Measurements from ENCODE around the gene RNU1-2. TPM values are rescaled to one million over a fixed set of nuclear protein-coding genes. Genes with fewer than 3 reads are reported as not detected.
"Not testable (repeated sequence)": the region's sequence is repeated elsewhere in the genome, so short reads cannot be mapped to it uniquely, and the experiment has no call there.

RNU1-2 gene
- polyA plus RNA-seq, 1 experiment = not detected

DNA sequence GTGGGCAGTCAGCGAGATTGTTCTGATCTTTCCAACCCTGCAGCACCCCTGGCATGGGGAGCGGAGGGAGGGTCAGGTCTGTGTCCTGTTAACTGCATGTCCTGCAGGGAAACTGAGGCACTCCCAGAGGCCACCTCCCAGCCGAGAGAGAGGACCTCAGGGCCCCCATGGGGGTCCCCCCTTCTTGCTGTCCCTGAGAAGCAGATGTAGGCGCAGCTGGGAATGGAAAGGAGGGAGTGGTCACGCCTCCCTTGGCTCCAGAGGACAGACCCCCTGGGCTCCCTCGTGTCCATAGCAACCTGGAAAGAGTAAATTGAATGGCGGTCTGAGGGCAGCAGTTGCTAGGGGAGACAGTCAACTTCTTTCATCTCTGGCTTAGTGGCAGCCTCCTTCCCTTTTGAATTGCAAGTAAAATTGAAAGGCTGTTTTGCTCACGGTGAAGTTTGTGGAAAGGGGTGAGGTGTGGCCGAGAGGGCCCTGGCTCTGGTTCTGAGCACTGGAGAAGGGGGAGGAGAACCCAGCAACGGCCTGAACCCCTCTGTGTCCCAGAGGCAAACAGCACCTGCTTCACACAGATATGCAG lies 30.8 kb downstream of the RNU1-2 start:
- CTCF ChIA-PET = interaction anchor here (1.0 kb wide), 1 partner anchor 11 kb away, joined by 3 read pairs; no protein-coding TSS in a partner anchor

DNA sequence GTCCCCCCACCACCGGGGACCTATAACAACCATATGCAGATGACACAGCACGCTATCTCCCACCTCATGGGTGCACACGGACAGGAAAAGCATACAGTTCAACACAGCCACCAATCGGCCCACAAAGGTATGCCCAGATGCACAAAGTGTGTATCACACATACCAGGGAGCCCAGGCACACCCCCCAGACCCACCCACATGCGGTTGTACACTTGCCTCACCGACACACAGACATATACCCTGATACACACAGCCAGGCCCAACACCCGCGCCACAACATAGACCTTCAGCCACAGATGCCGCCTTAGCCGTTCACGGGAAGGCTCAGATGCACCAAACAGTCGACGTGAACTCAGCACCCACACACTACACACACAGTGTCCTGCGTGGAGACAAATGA lies 31.5 kb downstream of the RNU1-2 start:
- no peak for DNase-seq (ENCODE audit: low read depth)
- ChIA-PET POLR2A (no interaction called here), CTCF (no interaction called here)
- Histone ChIP-seq H3K27me3 (ENCODE audit: control insufficient read depth, insufficient read depth, low read length) (no peaks in the 10 kb centered on the region), H3K4me3 (ENCODE audit: low read depth, low read length) (no peak overlapping the region), H3K36me3 (ENCODE audit: control insufficient read depth, insufficient read depth, low read length) (no peaks in the 10 kb centered on the region)
- TF ChIP-seq, protein P1, sequence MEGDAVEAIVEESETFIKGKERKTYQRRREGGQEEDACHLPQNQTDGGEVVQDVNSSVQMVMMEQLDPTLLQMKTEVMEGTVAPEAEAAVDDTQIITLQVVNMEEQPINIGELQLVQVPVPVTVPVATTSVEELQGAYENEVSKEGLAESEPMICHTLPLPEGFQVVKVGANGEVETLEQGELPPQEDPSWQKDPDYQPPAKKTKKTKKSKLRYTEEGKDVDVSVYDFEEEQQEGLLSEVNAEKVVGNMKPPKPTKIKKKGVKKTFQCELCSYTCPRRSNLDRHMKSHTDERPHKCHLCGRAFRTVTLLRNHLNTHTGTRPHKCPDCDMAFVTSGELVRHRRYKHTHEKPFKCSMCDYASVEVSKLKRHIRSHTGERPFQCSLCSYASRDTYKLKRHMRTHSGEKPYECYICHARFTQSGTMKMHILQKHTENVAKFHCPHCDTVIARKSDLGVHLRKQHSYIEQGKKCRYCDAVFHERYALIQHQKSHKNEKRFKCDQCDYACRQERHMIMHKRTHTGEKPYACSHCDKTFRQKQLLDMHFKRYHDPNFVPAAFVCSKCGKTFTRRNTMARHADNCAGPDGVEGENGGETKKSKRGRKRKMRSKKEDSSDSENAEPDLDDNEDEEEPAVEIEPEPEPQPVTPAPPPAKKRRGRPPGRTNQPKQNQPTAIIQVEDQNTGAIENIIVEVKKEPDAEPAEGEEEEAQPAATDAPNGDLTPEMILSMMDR (IDR thresholded peaks at IDR 0.05; ENCODE audit: insufficient read depth, low read depth, low read length) = no peak

More for the DNA sequence above, 30.8 kb downstream of the RNU1-2 start:
- TF ChIP-seq, protein P1 (IDR thresholded peaks at IDR 0.05; ENCODE audit: insufficient read depth, low read depth, low read length) = no peak
- POLR2A ChIA-PET = no interaction called here
- DNase-seq (ENCODE audit: low read depth) = no peak
- Histone ChIP-seq H3K27me3 (ENCODE audit: control insufficient read depth, insufficient read depth, low read length) (no peaks in the 10 kb centered on the region), H3K36me3 (ENCODE audit: control insufficient read depth, insufficient read depth, low read length) (no peaks in the 10 kb centered on the region), H3K4me3 (ENCODE audit: low read depth, low read length) (no peak overlapping the region)

DNA sequence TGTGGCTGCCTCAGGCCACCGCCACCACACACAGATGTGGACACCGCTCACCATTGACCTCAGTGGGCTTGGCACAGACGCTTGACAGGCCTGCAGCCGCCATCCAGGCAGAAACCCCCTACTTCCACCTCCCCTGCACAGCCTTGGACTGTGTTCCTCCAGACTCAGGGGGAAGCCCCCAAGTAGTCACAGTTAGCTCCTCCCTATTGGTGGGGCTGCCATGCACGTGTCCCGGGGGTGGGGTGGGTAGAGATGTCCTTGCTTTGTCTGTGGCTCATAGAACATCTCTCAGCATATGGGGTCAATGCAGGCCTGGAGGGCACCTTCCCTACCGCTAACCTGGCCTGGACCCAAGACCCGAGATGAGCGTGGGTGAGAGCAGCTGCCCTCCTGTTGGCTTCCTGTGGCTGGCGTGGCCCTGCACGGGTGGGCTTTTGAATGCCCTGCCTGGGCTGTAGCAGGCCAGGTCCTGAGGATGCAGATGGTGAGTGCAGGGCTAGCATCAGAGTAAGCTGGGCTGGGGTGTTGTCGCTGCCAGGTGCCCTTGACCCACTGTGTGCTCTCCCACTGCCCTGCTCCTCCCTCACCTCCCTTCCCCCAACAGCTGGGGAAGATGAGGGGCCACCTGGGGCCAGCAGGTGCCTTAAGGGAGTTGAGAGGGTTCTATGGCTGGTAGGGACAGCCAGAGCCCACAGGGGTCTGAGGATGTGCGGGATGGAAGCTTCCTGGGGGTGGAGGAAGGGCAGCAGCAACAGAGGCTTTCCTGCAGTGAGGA lies 32.1 kb downstream of the RNU1-2 start:
- no peaks in the 10 kb centered on the region for H3K36me3 ChIP-seq (ENCODE audit: control insufficient read depth, insufficient read depth, low read length)
- no peak for DNase-seq (ENCODE audit: low read depth)
- no peaks in the 10 kb centered on the region for H3K27me3 ChIP-seq (ENCODE audit: control insufficient read depth, insufficient read depth, low read length)
- TF ChIP-seq, protein P1 (IDR thresholded peaks at IDR 0.05; ENCODE audit: insufficient read depth, low read depth, low read length) = no peak
- no peak overlapping the region for H3K4me3 ChIP-seq (ENCODE audit: low read depth, low read length)
- POLR2A ChIA-PET = no interaction called here
- CTCF ChIA-PET = no interaction called here

DNA sequence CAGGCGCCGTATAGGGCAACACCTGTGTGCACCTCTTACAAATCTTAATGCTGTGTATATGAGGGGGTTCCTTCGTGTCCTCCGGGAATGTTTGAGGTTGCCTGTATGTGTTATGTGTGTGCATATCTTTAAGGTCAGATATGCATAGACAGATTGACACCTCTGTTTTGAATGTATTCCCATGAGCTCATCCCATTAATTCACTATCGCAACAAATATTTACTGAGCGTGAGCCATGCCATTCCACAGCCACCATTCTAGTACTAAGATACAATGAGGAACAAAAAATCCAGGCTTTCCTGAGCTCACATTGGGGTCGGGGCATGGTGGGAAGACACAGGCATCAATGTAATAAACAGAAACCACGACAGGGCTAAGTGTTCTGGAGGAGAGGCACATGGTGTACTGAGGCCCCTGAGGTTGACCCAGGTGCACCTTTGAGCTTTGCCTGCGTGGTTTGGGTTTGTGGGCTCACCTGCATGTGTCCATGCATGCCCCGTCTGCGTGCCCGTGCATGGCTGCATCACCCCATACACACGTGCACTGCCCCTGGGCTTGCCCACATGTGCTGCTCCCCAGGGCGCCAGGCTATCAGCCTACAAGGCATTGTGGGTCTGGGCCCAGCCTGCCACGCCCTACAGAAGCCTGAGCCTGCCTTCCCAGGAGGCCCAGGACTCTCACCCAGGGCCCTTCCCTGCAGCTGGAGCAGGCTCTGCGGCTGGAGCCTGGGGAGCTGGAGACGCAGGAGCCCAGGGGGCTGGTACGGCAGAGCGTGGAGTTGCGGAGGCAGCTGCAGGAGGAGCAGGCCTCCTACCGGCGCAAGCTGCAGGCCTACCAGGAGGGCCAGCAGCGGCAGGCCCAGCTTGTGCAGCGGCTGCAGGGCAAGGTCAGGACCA lies 33.6 kb downstream of the RNU1-2 start:
- H3K4me3 ChIP-seq (ENCODE audit: low read depth, low read length); POLR2A ChIA-PET; DNase-seq (ENCODE audit: low read depth); H3K36me3 ChIP-seq (ENCODE audit: control insufficient read depth, insufficient read depth, low read length); H3K27me3 ChIP-seq (ENCODE audit: control insufficient read depth, insufficient read depth, low read length): not testable (repeated sequence)
- CTCF ChIA-PET = interaction anchor here (0.6 to 2.1 kb wide), 2 partner anchors 26 to 31 kb away, joined by 3 to 5 read pairs; no protein-coding TSS in a partner anchor

DNA sequence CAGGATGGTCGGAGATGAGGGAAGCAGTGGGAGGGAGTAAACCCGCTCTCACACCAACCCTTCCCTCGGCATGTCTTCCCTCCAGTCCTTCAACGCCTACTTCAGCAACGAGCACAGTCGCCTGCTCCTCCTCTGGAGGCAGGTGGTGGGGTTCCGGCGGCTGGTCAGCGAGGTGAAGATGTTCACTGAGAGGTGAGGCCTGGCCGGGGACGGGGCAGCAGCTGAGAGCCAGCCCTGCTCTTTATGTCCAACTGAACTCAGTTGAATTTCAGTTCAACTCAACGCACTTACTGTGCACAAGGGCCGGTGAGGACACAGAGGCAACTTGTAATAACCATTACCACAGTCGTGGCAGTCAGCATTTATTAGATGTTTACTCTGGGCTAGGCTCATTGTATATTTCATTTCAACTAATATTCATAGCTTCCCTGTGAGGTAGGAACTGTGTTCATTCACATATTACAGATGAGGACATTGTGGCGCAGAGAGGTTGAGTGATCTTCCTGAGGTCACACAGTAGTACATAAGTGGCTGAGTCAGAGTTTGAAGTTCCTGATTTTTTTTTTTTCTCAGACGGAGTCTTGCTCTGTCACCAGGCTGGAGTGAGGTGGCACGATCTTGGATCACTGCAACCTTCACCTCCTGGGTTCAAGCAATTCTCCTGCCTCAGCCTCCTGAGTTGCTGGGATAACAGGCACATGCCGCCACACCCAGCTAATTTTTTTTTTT lies 35.6 kb downstream of the RNU1-2 start:
- DNase-seq (ENCODE audit: low read depth); POLR2A ChIA-PET: not testable (repeated sequence)
- CTCF ChIA-PET = interaction anchor here (1.2 to 2.1 kb wide), 2 partner anchors 20 to 29 kb away, joined by 5 to 6 read pairs; no protein-coding TSS in a partner anchor

DNA sequence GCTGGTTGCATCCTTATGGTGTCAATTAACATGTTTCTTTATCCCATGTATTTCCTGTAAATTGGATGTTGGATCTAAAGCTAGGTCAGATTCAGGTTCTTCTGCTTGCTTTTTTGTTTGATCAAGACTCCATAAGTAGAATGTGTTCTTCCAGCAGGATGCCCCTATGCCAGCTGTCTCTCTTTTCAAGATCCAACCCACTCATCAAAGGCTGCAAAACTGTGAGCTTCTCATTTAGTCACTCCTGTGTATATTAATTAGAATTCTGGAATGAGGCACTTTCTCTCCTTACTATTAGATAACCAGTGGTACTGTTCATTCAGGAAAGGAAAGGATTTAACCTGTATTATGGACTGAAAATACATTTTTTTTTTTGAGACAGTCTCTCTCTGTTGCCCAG lies 38.2 kb downstream of the RNU1-2 start:
- CTCF ChIA-PET = interaction anchor here (1.2 kb wide), 1 partner anchor 313 kb away, joined by 3 read pairs; no protein-coding TSS in a partner anchor
- H3K4me3 ChIP-seq (ENCODE audit: low read depth, low read length); DNase-seq (ENCODE audit: low read depth): not testable (repeated sequence)

More for the DNA sequence above, 35.6 kb downstream of the RNU1-2 start:
- not testable (repeated sequence) for H3K36me3 ChIP-seq (ENCODE audit: control insufficient read depth, insufficient read depth, low read length); H3K4me3 ChIP-seq (ENCODE audit: low read depth, low read length); H3K27me3 ChIP-seq (ENCODE audit: control insufficient read depth, insufficient read depth, low read length)

DNA sequence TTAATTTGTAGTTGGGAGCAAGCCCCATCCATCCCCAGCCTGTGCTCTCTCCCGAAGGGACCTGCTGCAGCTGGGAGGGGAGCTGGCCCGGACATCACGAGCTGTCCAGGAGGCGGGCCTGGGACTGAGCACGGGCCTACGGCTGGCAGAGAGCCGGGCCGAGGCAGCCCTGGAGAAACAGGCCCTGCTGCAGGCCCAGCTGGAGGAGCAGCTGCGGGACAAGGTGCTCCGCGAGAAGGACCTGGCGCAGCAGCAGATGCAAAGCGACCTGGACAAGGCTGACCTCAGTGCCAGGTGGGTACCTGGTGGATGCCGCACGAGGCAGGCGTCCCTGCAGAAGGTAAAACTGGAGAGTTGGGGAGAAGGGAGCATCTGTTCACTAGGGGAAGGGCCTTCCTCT lies 40.8 kb downstream of the RNU1-2 start:
- H3K4me3 ChIP-seq (ENCODE audit: low read depth, low read length); POLR2A ChIA-PET; H3K36me3 ChIP-seq (ENCODE audit: control insufficient read depth, insufficient read depth, low read length); H3K27me3 ChIP-seq (ENCODE audit: control insufficient read depth, insufficient read depth, low read length); DNase-seq (ENCODE audit: low read depth): not testable (repeated sequence)
- CTCF ChIA-PET = interaction anchor here (0.9 to 2.1 kb wide), 4 partner anchors 10 to 333 kb away, joined by 3 to 8 read pairs (median 3); no protein-coding TSS in a partner anchor

More for the DNA sequence above, 38.2 kb downstream of the RNU1-2 start:
- H3K27me3 ChIP-seq (ENCODE audit: control insufficient read depth, insufficient read depth, low read length); H3K36me3 ChIP-seq (ENCODE audit: control insufficient read depth, insufficient read depth, low read length); POLR2A ChIA-PET: not testable (repeated sequence)
